Peyer's patch (tissue), 4 donors: ENCODE results near the gene PTPRM.

Experiments
- CTCF ChIP-seq, 6 experiments: fragments of 450-650 bp in 4 of 6; fragments of 200-600 bp in 2 of 6; sonication (generic) in 1 of 6; IDR thresholded peaks; one replicate each; pipeline ENCODE4 v1.5.1; 2017 to 2019; ENCODE audit warnings: antibody characterized with exemption in 6 of 6, mild to moderate bottlenecking in 3 of 6, moderate library complexity in 1 of 6
- POLR2A ChIP-seq, 2 donors: fragments of 450-650 bp; IDR thresholded peaks; one replicate each; pipeline ENCODE4 v1.5.1; 2017; ENCODE audit warnings: antibody characterized with exemption in 2 of 2, mild to moderate bottlenecking in 2 of 2, moderate library complexity in 2 of 2

DNA sequence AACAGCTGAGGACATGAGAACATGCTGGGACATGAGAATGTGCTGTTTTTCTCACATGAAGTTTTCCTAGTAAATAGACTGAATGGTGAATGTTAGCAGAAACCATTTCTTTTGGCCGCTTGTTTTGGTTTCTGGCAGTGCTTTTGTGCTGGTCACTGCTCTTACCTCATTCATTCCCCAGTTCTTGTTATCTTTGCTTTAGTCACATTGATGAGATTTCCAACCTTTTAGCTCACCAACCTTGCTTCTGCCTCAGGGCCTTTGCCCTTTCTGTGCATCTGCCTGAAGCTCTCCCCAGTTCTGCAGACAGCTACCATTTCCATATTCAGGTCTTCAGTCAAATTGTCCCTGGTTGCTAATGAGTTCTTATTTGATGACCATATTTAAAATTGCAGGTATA is 91.6 kb downstream of the PTPRM start:
- TF ChIP-seq CTCF (IDR thresholded peaks at IDR 0.05) = no peak
- TF ChIP-seq POLR2A (IDR thresholded peaks at IDR 0.05) = no peak
